LNCAP (cell line): ENCODE measurements around the gene INSR.

Source experiments
- TF ChIP-seq, protein P1 (sequence below): fragments of 450-650 bp; IDR thresholded peaks from 2 replicates; pipeline ENCODE4 v1.5.1; 2017; ENCODE audit warnings: mild to moderate bottlenecking

INSR gene

DNA sequence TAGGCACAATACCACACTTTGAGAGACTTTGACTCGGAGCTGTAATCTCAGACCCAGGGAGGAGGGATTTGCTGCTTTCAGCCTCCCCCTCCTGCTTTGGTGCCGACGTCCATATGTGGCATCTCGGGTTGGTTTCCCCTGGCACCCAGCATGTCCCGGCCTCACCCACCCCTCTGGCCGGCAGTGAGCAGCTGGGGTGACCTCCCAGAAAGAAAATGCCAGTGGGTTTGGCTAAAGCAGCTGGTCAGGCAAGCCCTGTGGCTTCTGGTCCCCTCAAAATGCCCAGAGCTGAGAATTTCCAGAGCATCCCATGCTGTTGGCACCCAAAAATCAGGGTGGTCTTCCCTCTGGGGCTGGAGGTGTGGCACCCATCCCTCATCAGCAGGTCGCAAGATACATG is 34.1 kb downstream of the INSR start:
- TF ChIP-seq, protein P1, sequence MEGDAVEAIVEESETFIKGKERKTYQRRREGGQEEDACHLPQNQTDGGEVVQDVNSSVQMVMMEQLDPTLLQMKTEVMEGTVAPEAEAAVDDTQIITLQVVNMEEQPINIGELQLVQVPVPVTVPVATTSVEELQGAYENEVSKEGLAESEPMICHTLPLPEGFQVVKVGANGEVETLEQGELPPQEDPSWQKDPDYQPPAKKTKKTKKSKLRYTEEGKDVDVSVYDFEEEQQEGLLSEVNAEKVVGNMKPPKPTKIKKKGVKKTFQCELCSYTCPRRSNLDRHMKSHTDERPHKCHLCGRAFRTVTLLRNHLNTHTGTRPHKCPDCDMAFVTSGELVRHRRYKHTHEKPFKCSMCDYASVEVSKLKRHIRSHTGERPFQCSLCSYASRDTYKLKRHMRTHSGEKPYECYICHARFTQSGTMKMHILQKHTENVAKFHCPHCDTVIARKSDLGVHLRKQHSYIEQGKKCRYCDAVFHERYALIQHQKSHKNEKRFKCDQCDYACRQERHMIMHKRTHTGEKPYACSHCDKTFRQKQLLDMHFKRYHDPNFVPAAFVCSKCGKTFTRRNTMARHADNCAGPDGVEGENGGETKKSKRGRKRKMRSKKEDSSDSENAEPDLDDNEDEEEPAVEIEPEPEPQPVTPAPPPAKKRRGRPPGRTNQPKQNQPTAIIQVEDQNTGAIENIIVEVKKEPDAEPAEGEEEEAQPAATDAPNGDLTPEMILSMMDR, result no peak

DNA sequence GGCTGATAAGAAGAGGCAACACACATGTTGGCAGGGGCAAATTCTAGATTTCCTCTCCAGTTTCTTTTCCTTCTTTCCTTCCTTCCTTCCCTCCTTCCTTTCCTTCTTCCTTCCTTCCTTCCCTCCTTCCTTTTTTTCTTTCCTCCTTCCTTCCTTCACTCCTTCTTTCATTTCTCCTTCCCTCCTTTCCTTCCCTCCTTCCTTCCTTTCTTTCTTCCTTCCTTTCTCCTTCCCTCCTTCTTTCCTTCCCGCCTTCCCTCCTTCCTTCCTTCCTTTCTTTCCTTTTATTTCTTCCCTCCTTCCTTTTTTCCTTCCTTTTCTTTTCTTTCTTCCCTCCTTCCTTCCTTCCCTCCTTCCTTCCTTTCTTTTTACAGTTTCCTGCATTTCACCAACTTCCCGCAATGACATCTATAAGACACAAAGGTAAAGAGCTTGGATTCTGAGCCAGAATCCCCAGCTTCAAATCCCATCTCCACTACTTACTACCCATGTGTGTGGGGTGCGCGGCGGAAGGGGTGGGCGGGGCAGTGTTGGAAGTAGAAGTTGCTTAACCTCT is 35.3 kb downstream of the INSR start:
- TF ChIP-seq, protein P1, result no peak

DNA sequence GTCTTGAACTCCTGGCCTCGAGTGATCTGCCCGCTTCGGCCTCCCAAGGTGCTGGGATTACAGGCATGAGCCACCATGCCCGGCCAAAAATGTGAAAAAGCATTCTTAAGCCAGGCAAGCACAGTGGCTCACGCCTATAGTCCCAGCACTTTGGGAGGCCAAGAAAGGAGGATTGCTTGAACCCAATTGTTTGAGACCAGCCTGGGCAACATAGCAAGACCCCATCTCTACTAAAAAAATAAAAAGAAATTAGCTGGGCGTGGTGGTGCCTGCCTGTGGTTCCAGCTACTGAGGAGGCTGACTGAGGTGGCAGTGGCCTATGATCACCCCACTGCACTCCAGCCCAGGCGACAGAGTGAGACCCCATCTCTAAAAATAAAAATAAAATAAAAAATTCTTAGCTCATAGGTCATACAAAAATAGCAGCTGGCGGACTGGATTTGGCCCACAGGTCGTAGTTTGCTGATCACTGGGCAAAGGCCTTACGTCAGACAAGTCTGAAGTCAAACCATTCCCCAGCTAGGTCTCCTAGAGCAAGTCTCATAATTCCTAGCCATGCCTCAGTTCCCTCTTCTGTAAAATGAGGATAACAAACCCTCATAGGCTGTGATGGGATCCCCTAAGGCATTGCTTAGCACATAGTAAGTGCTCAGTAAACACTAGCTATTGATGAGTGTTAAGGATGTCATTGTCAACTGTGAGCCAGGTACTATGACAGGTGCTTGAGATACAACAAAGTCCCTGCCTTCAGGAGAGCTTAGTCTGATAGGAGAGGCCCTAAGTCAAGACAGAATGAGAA is 36.0 kb downstream of the INSR start:
- TF ChIP-seq, protein P1, result no peak

DNA sequence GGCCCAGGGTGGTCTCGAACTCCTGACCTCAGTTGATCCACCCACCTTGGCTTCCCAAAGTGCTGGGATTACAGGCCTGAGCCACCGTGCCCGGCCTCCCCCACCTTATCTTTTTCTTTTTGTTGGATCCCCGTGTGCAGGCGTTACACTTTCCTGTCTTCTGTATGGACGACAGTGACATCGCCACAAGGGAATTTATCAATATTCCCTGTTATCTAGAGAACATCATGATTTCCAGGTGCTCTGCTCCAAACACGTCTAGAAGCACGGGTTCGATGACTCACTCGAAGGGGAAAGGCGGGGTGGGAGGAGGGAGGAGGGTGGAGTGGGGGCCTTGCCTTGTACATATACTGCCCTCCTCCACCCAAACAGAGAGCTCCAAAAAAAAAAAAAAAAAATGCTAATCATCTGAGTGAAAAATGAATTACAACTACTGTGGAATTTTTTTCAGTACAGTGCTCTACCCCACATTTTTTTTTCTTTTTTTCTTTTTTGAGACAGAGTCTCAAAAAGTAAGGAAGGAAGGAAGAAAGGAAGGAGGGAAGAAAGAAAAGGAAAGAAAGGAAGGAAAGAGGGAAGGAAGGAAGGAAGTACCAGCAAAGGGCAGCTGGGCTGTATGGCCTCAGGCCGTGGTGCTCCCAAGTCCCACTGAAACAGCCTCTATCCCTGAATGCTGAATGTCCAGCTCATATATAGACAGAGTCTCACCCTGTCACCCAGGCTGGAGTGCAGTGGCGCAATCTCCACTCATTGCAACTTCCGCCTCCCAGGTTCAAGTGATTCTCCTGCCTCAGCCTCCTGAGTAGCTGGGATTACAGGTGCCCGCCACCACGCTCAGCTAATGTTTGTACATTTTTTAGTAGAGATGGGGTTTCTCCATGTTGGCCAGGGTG is 36.8 kb downstream of the INSR start:
- TF ChIP-seq, protein P1, result no peak

DNA sequence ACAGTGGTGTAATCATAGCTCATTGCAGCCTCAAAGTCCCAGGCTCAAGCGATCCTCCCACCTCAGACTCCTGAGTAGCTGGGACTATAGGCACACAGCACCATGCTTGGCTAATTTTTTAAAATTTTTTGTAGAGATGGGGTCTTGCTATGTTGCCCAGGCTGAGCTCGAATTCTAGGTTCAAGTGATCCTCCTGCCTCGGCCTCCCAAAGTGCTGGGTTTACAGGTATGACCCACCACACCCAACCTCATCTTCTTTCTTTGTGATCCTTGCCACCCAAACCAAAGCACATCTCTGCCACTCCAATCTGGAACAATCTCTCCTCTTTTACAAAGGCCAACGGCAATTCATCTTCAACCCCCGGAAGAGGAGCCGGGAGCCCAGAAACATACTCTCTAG is 38.6 kb downstream of the INSR start:
- TF ChIP-seq, protein P1, result no peak

DNA sequence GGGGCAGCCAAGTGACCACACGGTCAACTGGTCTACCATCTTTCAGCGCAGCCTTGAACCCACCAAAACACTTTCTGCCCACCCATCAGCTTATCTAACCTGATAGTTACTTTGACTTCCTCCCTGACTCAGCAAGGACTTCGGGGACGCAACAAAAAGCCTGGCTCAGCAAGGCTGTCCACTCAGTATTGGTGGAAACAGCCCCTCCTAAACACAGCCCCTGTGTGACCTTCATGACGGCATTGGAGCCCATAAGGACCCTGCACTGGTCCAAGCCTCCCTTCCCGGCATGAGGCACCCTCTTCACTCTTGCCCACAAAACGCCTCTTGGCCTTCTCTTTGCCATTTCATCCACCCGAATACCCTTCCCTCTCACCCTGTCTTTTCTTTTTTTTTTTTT is 39.1 kb downstream of the INSR start:
- TF ChIP-seq, protein P1, result no peak

DNA sequence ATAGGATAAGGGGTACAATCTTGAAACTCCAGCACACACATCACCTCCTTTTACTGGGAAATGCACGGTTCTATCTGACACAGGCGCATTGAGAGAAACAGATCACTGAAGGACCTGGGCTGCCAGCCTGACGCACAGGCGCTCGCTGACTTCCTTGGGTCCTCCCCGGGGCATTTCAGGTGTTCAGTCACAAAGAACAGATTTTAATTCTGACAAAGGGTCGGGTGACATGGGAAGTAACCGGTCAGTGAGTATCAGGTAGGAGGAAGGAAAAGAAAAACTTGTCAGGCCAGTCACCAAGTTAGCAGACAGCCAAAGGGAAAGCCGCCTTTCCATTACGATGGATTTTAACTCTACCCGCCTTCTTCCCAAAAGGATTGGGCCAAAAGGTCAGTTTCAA is 39.6 kb downstream of the INSR start:
- TF ChIP-seq, protein P1, result no peak
